Panc1 (cell line): ENCODE data around the gene HAGHL. TPM values are rescaled to one million over a fixed set of nuclear protein-coding genes. Genes with fewer than 3 reads are reported as not detected.
A peak's percentile ranks its signal among the peaks of the same experiment; 100 is the strongest.

Experiments used
- ATAC-seq: fragments of 200-7000 bp; cut with Tn5 transposase; 2 replicates; pipeline ENCODE4 v1.9.1; 2020; ENCODE audit warnings: mild to moderate bottlenecking, moderate library complexity
- BruUV-seq: library from RNA; stranded (reverse); fragments of 400-500 nt; replicated peaks from 2 replicates; lab custom pipeline; 2021; lab: Mats Ljungman, UMichigan
- CTCF ChIA-PET: fragments of 300-600 bp; sonication (Branson Sonifier 250); formaldehyde crosslinking; loops from one replicate; lab custom pipeline; 2022; ENCODE audit warnings: antibody characterized with exemption; lab: Charles Lee
- POLR2A ChIA-PET: fragments of 300-600 bp; sonication (Branson Sonifier 250); formaldehyde crosslinking; loops from one replicate; lab custom pipeline; 2022; ENCODE audit warnings: antibody characterized with exemption; lab: Charles Lee
- DNase-seq: peaks from one replicate; pipeline ENCODE4 v3.0.0-alpha.2; 2010; ENCODE audit warnings: low read depth, low spot score
- H3K27ac ChIP-seq: 2 replicates; pipeline ENCODE4 v1.5.1; 2011; ENCODE audit warnings: mild to moderate bottlenecking, low read length, inconsistent platforms
- H3K27me3 ChIP-seq: fragments of 200-500 bp; sonication (Bioruptor generic); 2 replicates; pipeline ENCODE4 v1.6.0; 2014; ENCODE audit warnings: low read length, inconsistent platforms; ENCODE audit not compliant: control insufficient read depth, insufficient read depth
- H3K36me3 ChIP-seq: fragments of 200-500 bp; sonication (Bioruptor generic); 2 replicates; pipeline ENCODE4 v1.5.1; 2014; ENCODE audit warnings: inconsistent platforms, mild to moderate bottlenecking, low read length, moderate library complexity; ENCODE audit not compliant: control insufficient read depth, insufficient read depth
- H3K4me1 ChIP-seq: 2 replicates; pipeline ENCODE4 v1.5.1; 2011; ENCODE audit warnings: inconsistent platforms, mild to moderate bottlenecking, low read length, moderate library complexity; ENCODE audit not compliant: control insufficient read depth, insufficient read depth
- H3K4me3 ChIP-seq, 2 experiments: 2 replicates each; pipeline ENCODE4 v1.5.1; 2011 to 2012; ENCODE audit warnings: low read depth in 2 of 2, low read length in 2 of 2, mild to moderate bottlenecking in 2 of 2, inconsistent platforms in 1 of 2, moderate library complexity in 1 of 2
- H3K9me3 ChIP-seq: fragments of 200-500 bp; sonication (Bioruptor generic); 2 replicates; pipeline ENCODE4 v1.5.1; 2014; ENCODE audit warnings: low read depth, mild to moderate bottlenecking, inconsistent platforms, low read length, moderate library complexity; ENCODE audit not compliant: control insufficient read depth, insufficient read depth
- POLR2AphosphoS5 ChIP-seq: IDR thresholded peaks from 2 replicates; pipeline ENCODE4 v1.6.1; 2012; ENCODE audit warnings: mild to moderate bottlenecking, low read depth, low read length, moderate library complexity
- SIN3A ChIP-seq: IDR thresholded peaks from 2 replicates; pipeline ENCODE4 v1.6.1; 2012; ENCODE audit warnings: low read depth, mild to moderate bottlenecking, low read length, moderate library complexity, borderline replicate concordance; ENCODE audit not compliant: insufficient read depth
- TCF7L2 ChIP-seq: IDR thresholded peaks from 2 replicates; pipeline ENCODE4 v1.6.1; 2011; ENCODE audit warnings: mild to moderate bottlenecking, low read depth, low read length, inconsistent platforms
- in situ Hi-C: cut with HindIII; loops from 2 replicates; pipeline ENCODE4 v1.10.0; 2016; ENCODE audit warnings: low sequenced_read_pairs, low pct_unique_long_range_greater_than_20kb
- intact Hi-C: fragments of 100-400 bp; cut with micrococcal nuclease; formaldehyde crosslinking; loops from one replicate; pipeline ENCODE4 v1.10.0; 2022; ENCODE audit not compliant: unreplicated experiment
- total RNA-seq: library from RNA; stranded (reverse); gene quantifications from one replicate; pipeline ENCODE4 v1.2.1, GENCODE V29; 2021; ENCODE audit not compliant: unreplicated experiment
- TF ChIP-seq, protein P1 (sequence below): fragments of 450-650 bp; IDR thresholded peaks from 2 replicates; pipeline ENCODE4 v1.5.1; 2017; ENCODE audit warnings: mild to moderate bottlenecking
- TF ChIP-seq, protein P2 (sequence below), 2 experiments: IDR thresholded peaks; 2 replicates each; pipeline ENCODE4 v1.6.1; 2011 to 2012; ENCODE audit warnings: low read depth in 2 of 2, control low read depth in 1 of 2, low read length in 1 of 2, mild to moderate bottlenecking in 1 of 2, moderate library complexity in 1 of 2; ENCODE audit not compliant: insufficient read depth in 1 of 2

Gene HAGHL
- total RNA-seq, 1 experiment from 2014 or later, result 41.1 TPM

DNA sequence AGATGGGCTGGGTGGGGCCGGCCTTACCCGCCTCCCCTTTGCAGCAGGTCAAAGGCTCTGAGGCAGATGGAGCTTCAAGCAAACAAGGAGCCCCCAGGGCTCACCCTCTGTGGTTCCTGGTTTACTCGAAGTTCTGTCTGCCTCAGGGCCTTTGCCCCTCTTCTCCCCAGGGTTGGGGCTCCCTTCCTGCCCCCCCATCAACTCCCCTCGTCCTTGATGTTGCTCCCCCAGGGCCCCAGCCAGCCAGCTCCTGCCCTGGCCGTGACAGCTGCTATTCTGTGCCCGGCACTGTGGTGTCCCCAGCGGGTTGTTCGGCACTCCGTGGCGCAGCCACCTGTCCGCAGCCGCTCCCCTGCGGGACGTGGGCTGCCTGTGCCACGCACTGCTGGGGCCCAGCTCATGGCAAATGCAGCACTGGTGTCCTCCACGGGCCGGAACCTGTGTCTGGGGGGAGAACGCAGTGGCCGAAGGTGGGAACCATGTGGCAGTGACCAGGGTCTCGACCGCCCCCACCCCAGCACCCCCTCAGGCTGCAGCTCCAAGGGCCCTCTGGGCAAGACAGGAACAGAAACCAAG, 16.3 kb upstream of the HAGHL start:
- ATAC-seq, result no peak
- ChIA-PET POLR2A (no interaction called here), CTCF (interaction anchor here (0.5 to 1.9 kb wide), 3 partner anchors 10 to 1231 kb away, joined by 3 to 4 read pairs (median 4); no protein-coding TSS in a partner anchor)
- intact Hi-C loops, result no loop called here
- Histone ChIP-seq H3K27ac (no peak overlapping the region), H3K36me3 (no peaks in the 10 kb centered on the region; the same call in 1 of the 2 replicates), H3K4me3 (no peak overlapping the region), H3K27me3 (no peaks in the 10 kb centered on the region), H3K9me3 (no peaks in the 10 kb centered on the region), H3K4me1 (peaks cover 38% of the 10 kb centered on the region)
- TF ChIP-seq POLR2AphosphoS5, result no peak
- TF ChIP-seq, protein P1, sequence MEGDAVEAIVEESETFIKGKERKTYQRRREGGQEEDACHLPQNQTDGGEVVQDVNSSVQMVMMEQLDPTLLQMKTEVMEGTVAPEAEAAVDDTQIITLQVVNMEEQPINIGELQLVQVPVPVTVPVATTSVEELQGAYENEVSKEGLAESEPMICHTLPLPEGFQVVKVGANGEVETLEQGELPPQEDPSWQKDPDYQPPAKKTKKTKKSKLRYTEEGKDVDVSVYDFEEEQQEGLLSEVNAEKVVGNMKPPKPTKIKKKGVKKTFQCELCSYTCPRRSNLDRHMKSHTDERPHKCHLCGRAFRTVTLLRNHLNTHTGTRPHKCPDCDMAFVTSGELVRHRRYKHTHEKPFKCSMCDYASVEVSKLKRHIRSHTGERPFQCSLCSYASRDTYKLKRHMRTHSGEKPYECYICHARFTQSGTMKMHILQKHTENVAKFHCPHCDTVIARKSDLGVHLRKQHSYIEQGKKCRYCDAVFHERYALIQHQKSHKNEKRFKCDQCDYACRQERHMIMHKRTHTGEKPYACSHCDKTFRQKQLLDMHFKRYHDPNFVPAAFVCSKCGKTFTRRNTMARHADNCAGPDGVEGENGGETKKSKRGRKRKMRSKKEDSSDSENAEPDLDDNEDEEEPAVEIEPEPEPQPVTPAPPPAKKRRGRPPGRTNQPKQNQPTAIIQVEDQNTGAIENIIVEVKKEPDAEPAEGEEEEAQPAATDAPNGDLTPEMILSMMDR, result 0 out of 2 replicates have a peak, but pooled peaks have one; percentile 6
- no peak for DNase-seq
- BruUV-seq, result no TSS peak
- in situ Hi-C loops, result no loop called here

GRCh38 chr16:711084-711483, 15.8 kb upstream of the HAGHL start:
- no TSS peak for BruUV-seq
- peaks cover 38% of the 10 kb centered on the region for H3K4me1 ChIP-seq
- ATAC-seq, result no peak
- no peaks in the 10 kb centered on the region for H3K9me3 ChIP-seq
- peak overlapping the region; percentile 63 for H3K27ac ChIP-seq
- H3K36me3 ChIP-seq, result no peaks in the 10 kb centered on the region; the same call in 1 of the 2 replicates
- ChIA-PET POLR2A (no interaction called here), CTCF (interaction anchor here (1.1 kb wide), 1 partner anchor 9 kb away, joined by 3 read pairs; no protein-coding TSS in a partner anchor)
- no peak for DNase-seq
- intact Hi-C loops (no loop called here), in situ Hi-C loops (no loop called here)
- TF ChIP-seq SIN3A (no peak), TCF7L2 (no peak)
- TF ChIP-seq, protein P1, result no peak
- no peak overlapping the region for H3K4me3 ChIP-seq
- no peaks in the 10 kb centered on the region for H3K27me3 ChIP-seq

- Histone ChIP-seq H3K9me3 (no peaks in the 10 kb centered on the region), H3K36me3 (no peaks in the 10 kb centered on the region; the same call in 1 of the 2 replicates), H3K27me3 (no peaks in the 10 kb centered on the region), H3K4me1 (peaks cover 43% of the 10 kb centered on the region), H3K4me3 (no peak overlapping the region), H3K27ac (peak overlapping the region; percentile 63)
- TF ChIP-seq POLR2AphosphoS5 (peak; percentile 7; the same call in 1 of the 2 replicates), TCF7L2 (no peak), SIN3A (no peak)
- TF ChIP-seq, protein P2, sequence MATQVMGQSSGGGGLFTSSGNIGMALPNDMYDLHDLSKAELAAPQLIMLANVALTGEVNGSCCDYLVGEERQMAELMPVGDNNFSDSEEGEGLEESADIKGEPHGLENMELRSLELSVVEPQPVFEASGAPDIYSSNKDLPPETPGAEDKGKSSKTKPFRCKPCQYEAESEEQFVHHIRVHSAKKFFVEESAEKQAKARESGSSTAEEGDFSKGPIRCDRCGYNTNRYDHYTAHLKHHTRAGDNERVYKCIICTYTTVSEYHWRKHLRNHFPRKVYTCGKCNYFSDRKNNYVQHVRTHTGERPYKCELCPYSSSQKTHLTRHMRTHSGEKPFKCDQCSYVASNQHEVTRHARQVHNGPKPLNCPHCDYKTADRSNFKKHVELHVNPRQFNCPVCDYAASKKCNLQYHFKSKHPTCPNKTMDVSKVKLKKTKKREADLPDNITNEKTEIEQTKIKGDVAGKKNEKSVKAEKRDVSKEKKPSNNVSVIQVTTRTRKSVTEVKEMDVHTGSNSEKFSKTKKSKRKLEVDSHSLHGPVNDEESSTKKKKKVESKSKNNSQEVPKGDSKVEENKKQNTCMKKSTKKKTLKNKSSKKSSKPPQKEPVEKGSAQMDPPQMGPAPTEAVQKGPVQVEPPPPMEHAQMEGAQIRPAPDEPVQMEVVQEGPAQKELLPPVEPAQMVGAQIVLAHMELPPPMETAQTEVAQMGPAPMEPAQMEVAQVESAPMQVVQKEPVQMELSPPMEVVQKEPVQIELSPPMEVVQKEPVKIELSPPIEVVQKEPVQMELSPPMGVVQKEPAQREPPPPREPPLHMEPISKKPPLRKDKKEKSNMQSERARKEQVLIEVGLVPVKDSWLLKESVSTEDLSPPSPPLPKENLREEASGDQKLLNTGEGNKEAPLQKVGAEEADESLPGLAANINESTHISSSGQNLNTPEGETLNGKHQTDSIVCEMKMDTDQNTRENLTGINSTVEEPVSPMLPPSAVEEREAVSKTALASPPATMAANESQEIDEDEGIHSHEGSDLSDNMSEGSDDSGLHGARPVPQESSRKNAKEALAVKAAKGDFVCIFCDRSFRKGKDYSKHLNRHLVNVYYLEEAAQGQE (IDR thresholded peaks at IDR 0.05; ENCODE audit: insufficient read depth in 1 of 2, low read depth in 2 of 2, low read length in 1 of 2), result no peak
- TF ChIP-seq, protein P1, result peak; percentile 98
- in situ Hi-C loops (no loop called here), intact Hi-C loops (no loop called here)
- BruUV-seq, result no TSS peak
- POLR2A ChIA-PET, result interaction anchor here (1.2 kb wide), 1 partner anchor 10 kb away, joined by 5 read pairs; no protein-coding TSS in a partner anchor
- CTCF ChIA-PET, result interaction anchor here (0.8 to 1.6 kb wide), 4 partner anchors 9 to 73 kb away, joined by 3 to 7 read pairs (median 6); partner anchors contain the start of gene ANTKMT
- DNase-seq (no peak), ATAC-seq (peak; percentile 56)
These were observed 15.2 kb upstream of the HAGHL start for GRCh38 chr16:711548-712320.
